H9 (cell line): ENCODE measurements around the gene CTIF. TPM values are rescaled to one million over a fixed set of nuclear protein-coding genes. Genes with fewer than 3 reads are reported as not detected.

Experiments
- DNase-seq: peaks from one replicate; pipeline ENCODE4 v3.0.0-alpha.2; 2017
- H2AFZ ChIP-seq: one replicate; pipeline ENCODE4 v1.6.1; 2013; ENCODE audit warnings: mild to moderate bottlenecking, low read length, control low read depth, moderate library complexity
- H2AK5ac ChIP-seq: 2 replicates; pipeline ENCODE4 v1.6.1; 2013; ENCODE audit warnings: low read length, control low read depth, mixed read lengths; ENCODE audit not compliant: insufficient read length
- H2BK120ac ChIP-seq: one replicate; pipeline ENCODE4 v1.6.1; 2013; ENCODE audit warnings: low read depth, mild to moderate bottlenecking, low read length, control low read depth, inconsistent platforms; ENCODE audit not compliant: poor library complexity, severe bottlenecking
- H2BK12ac ChIP-seq: 2 replicates; pipeline ENCODE4 v1.6.1; 2013; ENCODE audit warnings: low read length, control low read depth, mixed read lengths, low read depth; ENCODE audit not compliant: insufficient read length
- H2BK15ac ChIP-seq: 2 replicates; pipeline ENCODE4 v1.6.1; 2013; ENCODE audit warnings: low read depth, low read length, control low read depth
- H2BK20ac ChIP-seq: one replicate; pipeline ENCODE4 v1.6.1; 2013; ENCODE audit warnings: low read depth, mild to moderate bottlenecking, low read length, control low read depth, inconsistent platforms; ENCODE audit not compliant: poor library complexity, severe bottlenecking
- H2BK5ac ChIP-seq: 2 replicates; pipeline ENCODE4 v1.6.1; 2013; ENCODE audit warnings: low read length, control low read depth, mixed read lengths; ENCODE audit not compliant: insufficient read length
- H3K14ac ChIP-seq: 2 replicates; pipeline ENCODE4 v1.6.1; 2013; ENCODE audit warnings: low read length, control low read depth; ENCODE audit not compliant: insufficient read depth
- H3K18ac ChIP-seq: 2 replicates; pipeline ENCODE4 v1.6.1; 2013; ENCODE audit warnings: low read depth, mild to moderate bottlenecking, mixed read lengths, low read length, control low read depth; ENCODE audit not compliant: insufficient read length
- H3K23ac ChIP-seq: 2 replicates; pipeline ENCODE4 v1.6.1; 2013; ENCODE audit warnings: low read length, control low read depth, mixed read lengths, low read depth; ENCODE audit not compliant: insufficient read length
- H3K23me2 ChIP-seq: 2 replicates; pipeline ENCODE4 v1.6.1; 2013; ENCODE audit warnings: low read depth, mild to moderate bottlenecking, mixed read lengths, low read length, control low read depth; ENCODE audit not compliant: insufficient read length, poor library complexity, severe bottlenecking
- H3K27ac ChIP-seq: 2 replicates; pipeline ENCODE4 v1.5.1; 2013; ENCODE audit warnings: low read length, control low read depth, mixed read lengths, low read depth; ENCODE audit not compliant: insufficient read length
- H3K27me3 ChIP-seq: 2 replicates; pipeline ENCODE4 v1.6.1; 2013; ENCODE audit warnings: low read length, control low read depth, inconsistent platforms; ENCODE audit not compliant: insufficient read depth
- H3K4ac ChIP-seq: 2 replicates; pipeline ENCODE4 v1.6.1; 2013; ENCODE audit warnings: low read depth, mild to moderate bottlenecking, control low read depth, inconsistent platforms, low read length, moderate library complexity
- H3K4me1 ChIP-seq: 2 replicates; pipeline ENCODE4 v1.6.1; 2013; ENCODE audit warnings: low read length, control low read depth, inconsistent platforms; ENCODE audit not compliant: insufficient read depth
- H3K4me2 ChIP-seq: 2 replicates; pipeline ENCODE4 v1.6.1; 2013; ENCODE audit warnings: low read length, control low read depth, mixed read lengths; ENCODE audit not compliant: insufficient read length, insufficient read depth
- H3K56ac ChIP-seq: 2 replicates; pipeline ENCODE4 v1.6.1; 2013; ENCODE audit warnings: low read depth, mild to moderate bottlenecking, mixed read lengths, low read length, control low read depth; ENCODE audit not compliant: insufficient read length
- H3K79me1 ChIP-seq: 2 replicates; pipeline ENCODE4 v1.6.1; 2013; ENCODE audit warnings: low read depth, mild to moderate bottlenecking, moderate library complexity, low read length, control low read depth, inconsistent platforms; ENCODE audit not compliant: insufficient read depth, poor library complexity, severe bottlenecking
- H3K79me2 ChIP-seq: 2 replicates; pipeline ENCODE4 v1.6.1; 2013; ENCODE audit warnings: low read length, control low read depth, inconsistent platforms; ENCODE audit not compliant: insufficient read depth
- H3K9ac ChIP-seq: 2 replicates; pipeline ENCODE4 v1.6.1; 2013; ENCODE audit warnings: low read length, control low read depth, mixed read lengths; ENCODE audit not compliant: insufficient read length; ENCODE audit errors: extremely low read depth
- H3K9me3 ChIP-seq: one replicate; pipeline ENCODE4 v1.6.1; 2013; ENCODE audit warnings: low read depth, low read length, inconsistent platforms; ENCODE audit not compliant: control insufficient read depth
- H3T11ph ChIP-seq: one replicate; pipeline ENCODE4 v1.6.1; 2013; ENCODE audit warnings: mild to moderate bottlenecking, low read length, control low read depth, inconsistent platforms
- H4K20me1 ChIP-seq: one replicate; pipeline ENCODE4 v1.6.1; 2013; ENCODE audit not compliant: control insufficient read depth, insufficient read length, insufficient read depth
- H4K5ac ChIP-seq: 2 replicates; pipeline ENCODE4 v1.6.1; 2013; ENCODE audit warnings: low read depth, mild to moderate bottlenecking, mixed read lengths, low read length, control low read depth; ENCODE audit not compliant: insufficient read length
- H4K8ac ChIP-seq: replicated peaks from 2 replicates; pipeline ENCODE4 v1.6.1; 2013; ENCODE audit warnings: low read length, control low read depth, mixed read lengths, low read depth; ENCODE audit not compliant: insufficient read length
- H4K91ac ChIP-seq: 2 replicates; pipeline ENCODE4 v1.6.1; 2013; ENCODE audit warnings: low read depth, mild to moderate bottlenecking, moderate library complexity, mixed read lengths, low read length, control low read depth; ENCODE audit not compliant: insufficient read length
- H3K27ac Mint-ChIP-seq, 3 experiments: 2 replicates in 2 of 3; 3 replicates in 1 of 3; pipeline ENCODE4 v1.8.0; 2020 to 2021; ENCODE audit warnings: mixed read lengths in 3 of 3, mild to moderate bottlenecking in 1 of 3, moderate library complexity in 1 of 3
- H3K27me3 Mint-ChIP-seq: 2 replicates; pipeline ENCODE4 v1.8.0; 2021; ENCODE audit warnings: low read depth, mild to moderate bottlenecking, moderate library complexity, mixed read lengths
- H3K36me3 Mint-ChIP-seq, 3 experiments: 2 replicates in 2 of 3; 3 replicates in 1 of 3; pipeline ENCODE4 v1.8.0; 2020 to 2021; ENCODE audit warnings: low read depth in 3 of 3, mixed read lengths in 3 of 3; ENCODE audit not compliant: insufficient read depth in 1 of 3
- H3K4me1 Mint-ChIP-seq, 2 experiments: 2 replicates each; pipeline ENCODE4 v1.8.0; 2020; ENCODE audit warnings: mixed read lengths in 2 of 2
- H3K4me3 Mint-ChIP-seq, 2 experiments: 2 replicates in 1 of 2; 3 replicates in 1 of 2; pipeline ENCODE4 v1.8.0; 2020 to 2021; ENCODE audit warnings: mild to moderate bottlenecking in 2 of 2, mixed read lengths in 2 of 2, moderate library complexity in 1 of 2
- H3K9me3 Mint-ChIP-seq, 2 experiments: 2 replicates in 1 of 2; 3 replicates in 1 of 2; pipeline ENCODE4 v1.8.0; 2020; ENCODE audit warnings: mild to moderate bottlenecking in 2 of 2, mixed read lengths in 2 of 2, moderate library complexity in 1 of 2
- CTCF ChIP-seq: fragments of 200-600 bp; sonication (generic); conservative IDR thresholded peaks from 3 replicates; pipeline ENCODE4 v1.8.0; 2021; ENCODE audit warnings: antibody characterized with exemption, mild to moderate bottlenecking
- WGBS: extraction: QIAGEN DNeasy Blood & Tissue Kit; methylation state at CpG from one replicate; pipeline ENCODE4 v1.1.7; 2013; ENCODE audit warnings: missing lambda C conversion rate, low lambda C conversion rate, mixed read lengths; ENCODE audit not compliant: insufficient read length; ENCODE audit errors: extremely low coverage; 5-methylcytosine and 5-hydroxymethylcytosine counted together
- total RNA-seq: library from RNA; stranded (reverse); gene quantifications from 2 replicates; pipeline ENCODE4 v1.2.1, GENCODE V29; 2021

The CTIF gene
- total RNA-seq, 1 experiment from 2014 or later = 15.8 TPM

GRCh38 chr18:48698707-48699106, 159.9 kb downstream of the CTIF start:
- peaks cover 2% of the 10 kb centered on the region in 2 experiments; a peak in 3 of 4 replicates for H3K4me1 Mint-ChIP-seq
- Histone ChIP-seq H2AFZ (no peak overlapping the region), H2BK20ac (no peak overlapping the region), H2BK120ac (no peak overlapping the region), H3T11ph (no peak overlapping the region), H4K8ac (no peak overlapping the region), H3K14ac (peak overlapping the region; percentile 52; the same call in 1 of the 2 replicates), H3K23me2 (no peaks in the 10 kb centered on the region), H4K5ac (no peak overlapping the region), H3K4me1 (no peaks in the 10 kb centered on the region), H3K79me2 (no peaks in the 10 kb centered on the region), H3K79me1 (no peaks in the 10 kb centered on the region), H2BK12ac (no peak overlapping the region), H3K56ac (no peak overlapping the region), H3K18ac (no peak overlapping the region), H3K9ac (no peak overlapping the region), H3K9me3 (no peaks in the 10 kb centered on the region), H4K91ac (no peak overlapping the region), H3K4ac (no peak overlapping the region), H3K27ac (no peak overlapping the region), H2BK5ac (no peak overlapping the region), H3K27me3 (no peaks in the 10 kb centered on the region), H3K4me2 (no peak overlapping the region), H4K20me1 (peaks cover 3% of the 10 kb centered on the region), H2AK5ac (no peak overlapping the region), H2BK15ac (no peak overlapping the region), H3K23ac (no peak overlapping the region)
- TF ChIP-seq CTCF = no peak
- DNase-seq = no peak
- H3K4me3 Mint-ChIP-seq = no peak overlapping the region
- no peaks in the 10 kb centered on the region for H3K9me3 Mint-ChIP-seq
- H3K27me3 Mint-ChIP-seq = no peaks in the 10 kb centered on the region
- WGBS = no CpG with 5 or more reads among the region's 5 CpGs
- H3K36me3 Mint-ChIP-seq = no peaks in the 10 kb centered on the region
- H3K27ac Mint-ChIP-seq = no peak overlapping the region
